K562 (cell line): ENCODE measurements around the gene MTF1. TPM values are rescaled to one million over a fixed set of nuclear protein-coding genes. Genes with fewer than 3 reads are reported as not detected.

ENCODE experiments used
- AFF4 ChIP-seq: sonication (generic); formaldehyde crosslinking; IDR thresholded peaks from 2 replicates; pipeline ENCODE4 v1.8.0; 2023; ENCODE audit warnings: mild to moderate bottlenecking, missing genetic modification reagents
- BCLAF1 ChIP-seq, 2 experiments: fragments of 450-650 bp in 1 of 2; IDR thresholded peaks; 2 replicates each; pipeline ENCODE4 v1.6.1; 2011 to 2017; ENCODE audit warnings: low read depth in 2 of 2, antibody characterized with exemption in 1 of 2, borderline replicate concordance in 1 of 2, low read length in 1 of 2, mild to moderate bottlenecking in 1 of 2, mixed read lengths in 1 of 2; ENCODE audit not compliant: control insufficient read depth in 1 of 2
- BRD9 ChIP-seq: fragments of 450-650 bp; IDR thresholded peaks from 2 replicates; pipeline ENCODE4 v1.6.1; 2018; ENCODE audit warnings: low read depth; ENCODE audit not compliant: partially characterized antibody
- BRF2 ChIP-seq: IDR thresholded peaks from 3 replicates; pipeline ENCODE4 v1.6.1; 2011; ENCODE audit warnings: borderline replicate concordance, mild to moderate bottlenecking; ENCODE audit not compliant: insufficient read length, insufficient read depth
- ILK ChIP-seq: fragments of 450-650 bp; IDR thresholded peaks from 2 replicates; pipeline ENCODE4 v1.6.1; 2016; ENCODE audit warnings: missing genetic modification characterization, low read depth, mild to moderate bottlenecking, missing compliant biosample characterization, moderate library complexity, borderline replicate concordance
- LARP7 ChIP-seq: fragments of 450-650 bp; IDR thresholded peaks from 2 replicates; pipeline ENCODE4 v1.6.1; 2016
- PCBP2 ChIP-seq: fragments of 200-400 bp; formaldehyde crosslinking; IDR thresholded peaks from 2 replicates; pipeline ENCODE4 v1.6.1; 2018; ENCODE audit warnings: low read length, low read depth, mild to moderate bottlenecking, moderate library complexity; ENCODE audit not compliant: poor library complexity, severe bottlenecking
- PHB2 ChIP-seq: fragments of 450-650 bp; IDR thresholded peaks from 2 replicates; pipeline ENCODE4 v1.6.1; 2017; ENCODE audit warnings: low read depth
- SRF ChIP-seq, 2 experiments: fragments of 250-450, 450-650 bp in 1 of 2; sonication (Bioruptor Pico) in 1 of 2; sonication (generic) in 1 of 2; formaldehyde crosslinking; IDR thresholded peaks; 2 replicates each; pipeline versions ENCODE4 v1.5.0 to v1.5.1; 2020 to 2022; ENCODE audit warnings: mild to moderate bottlenecking in 1 of 2, missing genetic modification reagents in 1 of 2
- WHSC1 ChIP-seq: IDR thresholded peaks from one replicate; pipeline ENCODE4 v1.6.1; 2012; ENCODE audit warnings: low read length, control low read depth, inconsistent platforms
- ZBED1 ChIP-seq: IDR thresholded peaks from 2 replicates; pipeline ENCODE4 v1.6.1; 2014
- ZNF24 ChIP-seq: fragments of 450-650 bp; IDR thresholded peaks from 2 replicates; pipeline ENCODE4 v1.6.1; 2016
- ZNF280A ChIP-seq: fragments of 450-650 bp; IDR thresholded peaks from 2 replicates; pipeline ENCODE4 v1.6.1; 2018; ENCODE audit warnings: mild to moderate bottlenecking, low read depth; ENCODE audit not compliant: partially characterized antibody
- ZNF586 ChIP-seq: fragments of 450-650 bp; formaldehyde crosslinking; conservative IDR thresholded peaks from 2 replicates; pipeline ENCODE4 v1.4.0; 2020; ENCODE audit warnings: mild to moderate bottlenecking, moderate library complexity
- ZNF717 ChIP-seq: fragments of 250-450 bp; sonication (Bioruptor Pico); IDR thresholded peaks from 2 replicates; pipeline ENCODE4 v1.5.0; 2021
- ZNF764 ChIP-seq: fragments of 250-450 bp; sonication (Bioruptor Pico); IDR thresholded peaks from 2 replicates; pipeline ENCODE4 v1.4.0; 2020; ENCODE audit warnings: low read depth, mild to moderate bottlenecking, moderate library complexity
- ZZZ3 ChIP-seq: fragments of 450-650 bp; IDR thresholded peaks from 2 replicates; pipeline ENCODE4 v1.6.1; 2016; ENCODE audit warnings: antibody characterized with exemption, mild to moderate bottlenecking, moderate library complexity
- polyA plus RNA-seq, 8 experiments: library from polyadenylated mRNA; depleted of rRNA in 4 of 8; stranded (reverse) in 5 of 8; unstranded in 3 of 8; fragments of >200 nt; fragmentation: Nextera tagmentation in 2 of 8; fragmentation: Illumina TruSeq in 1 of 8; extraction: Ambion mirVana in 2 of 8; extraction: Trizol in 1 of 8; gene quantifications; 2 replicates each; pipeline versions ENCODE4 v1.2.1 to v1.2.3, GENCODE V29; 2011 to 2014; ENCODE audit warnings: inconsistent platforms in 1 of 8, missing spikeins in 1 of 8
- total RNA-seq, 7 experiments: library from RNA; depleted of rRNA in 6 of 7; stranded (reverse); fragments of >200 nt in 6 of 7; fragmentation: Illumina TruSeq in 2 of 7; extraction: Trizol in 2 of 7; gene quantifications; 2 replicates each; pipeline versions ENCODE4 v1.2.1 to v1.2.3, GENCODE V29; 2011 to 2021; ENCODE audit warnings: low replicate concordance in 1 of 7

Gene MTF1
- total and polyA plus RNA-seq, 9 of the 15 experiments (the other 6 are each of a cell fraction or from before 2014, with no cell fraction given): 1.1 to 12.2 (median 4.3) TPM

GRCh38 chr1:37795340-37796125 lies 63.9 kb downstream of the MTF1 start (continued):
- no peak for TF ChIP-seq BCLAF1 (IDR thresholded peaks at IDR 0.05; ENCODE audit: borderline replicate concordance in 1 of 2, control insufficient read depth in 1 of 2, low read depth in 2 of 2, low read length in 1 of 2)
- TF ChIP-seq ZNF717 (CRISPR knock-in tag): no peak
- peak; percentile 37; the same call in 1 of the 2 replicates for TF ChIP-seq ZNF24
- no peak for TF ChIP-seq WHSC1
- no peak for TF ChIP-seq BRD9
- no peak for TF ChIP-seq ZNF764 (CRISPR knock-in tag)
- TF ChIP-seq ZBED1: no peak
- no peak for TF ChIP-seq PHB2
- TF ChIP-seq ILK: no peak
- TF ChIP-seq BRF2: no peak
- no peak for TF ChIP-seq ZNF586 (CRISPR knock-in tag)
- no peak for TF ChIP-seq ZNF280A
- TF ChIP-seq PCBP2: no peak
- peak in 1 of 2 experiments; percentile 72; a peak in 1 of 4 replicates for TF ChIP-seq SRF (CRISPR knock-in tag; IDR thresholded peaks at IDR 0.05)
- peak; percentile 72; the same call in 1 of the 2 replicates for TF ChIP-seq AFF4
- no peak for TF ChIP-seq ZZZ3
- TF ChIP-seq LARP7: no peak
